ENCODE measurements around the gene SLC35F3. TPM values are rescaled to one million over a fixed set of nuclear protein-coding genes. Genes with fewer than 3 reads are reported as not detected.

Gene SLC35F3
- total and polyA plus RNA-seq, 2 experiments from 2014 or later, result 1.0 to 3.2 TPM

DNA sequence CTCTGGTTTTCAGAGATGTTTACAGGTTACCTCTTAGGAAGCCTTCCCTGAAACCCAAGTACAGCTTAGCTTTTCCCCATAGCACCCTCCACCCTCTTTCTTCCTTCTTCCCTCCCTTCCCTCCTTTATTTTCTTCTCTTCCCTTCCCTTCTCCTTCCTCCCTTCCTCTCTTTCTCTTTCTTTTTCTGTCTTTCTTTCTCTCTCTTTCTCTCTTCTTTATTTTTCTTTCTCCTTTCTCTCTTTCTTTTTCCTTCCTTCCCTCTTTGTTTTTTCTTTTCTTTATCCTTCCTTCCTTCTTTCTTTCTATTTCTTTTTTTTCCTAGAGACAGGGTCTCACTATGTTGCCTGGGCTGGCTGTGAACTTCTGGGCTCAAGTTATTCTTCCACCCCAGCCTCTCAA is 231.6 kb downstream of the SLC35F3 start (continued):
- TF ChIP-seq REST (IDR thresholded peaks at IDR 0.05; ENCODE audit: unreplicated experiment), result no peak
- no peak for TF ChIP-seq POLR2AphosphoS5 (IDR thresholded peaks at IDR 0.05; ENCODE audit: low read depth)
- TF ChIP-seq EZH2 (IDR thresholded peaks at IDR 0.05; ENCODE audit: low read depth, unreplicated experiment), result no peak
- TF ChIP-seq, protein P1, sequence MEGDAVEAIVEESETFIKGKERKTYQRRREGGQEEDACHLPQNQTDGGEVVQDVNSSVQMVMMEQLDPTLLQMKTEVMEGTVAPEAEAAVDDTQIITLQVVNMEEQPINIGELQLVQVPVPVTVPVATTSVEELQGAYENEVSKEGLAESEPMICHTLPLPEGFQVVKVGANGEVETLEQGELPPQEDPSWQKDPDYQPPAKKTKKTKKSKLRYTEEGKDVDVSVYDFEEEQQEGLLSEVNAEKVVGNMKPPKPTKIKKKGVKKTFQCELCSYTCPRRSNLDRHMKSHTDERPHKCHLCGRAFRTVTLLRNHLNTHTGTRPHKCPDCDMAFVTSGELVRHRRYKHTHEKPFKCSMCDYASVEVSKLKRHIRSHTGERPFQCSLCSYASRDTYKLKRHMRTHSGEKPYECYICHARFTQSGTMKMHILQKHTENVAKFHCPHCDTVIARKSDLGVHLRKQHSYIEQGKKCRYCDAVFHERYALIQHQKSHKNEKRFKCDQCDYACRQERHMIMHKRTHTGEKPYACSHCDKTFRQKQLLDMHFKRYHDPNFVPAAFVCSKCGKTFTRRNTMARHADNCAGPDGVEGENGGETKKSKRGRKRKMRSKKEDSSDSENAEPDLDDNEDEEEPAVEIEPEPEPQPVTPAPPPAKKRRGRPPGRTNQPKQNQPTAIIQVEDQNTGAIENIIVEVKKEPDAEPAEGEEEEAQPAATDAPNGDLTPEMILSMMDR (conservative IDR thresholded peaks at IDR 0.05; ENCODE audit: low read depth in 2 of 2), result no peak
- TF ChIP-seq, protein P2, sequence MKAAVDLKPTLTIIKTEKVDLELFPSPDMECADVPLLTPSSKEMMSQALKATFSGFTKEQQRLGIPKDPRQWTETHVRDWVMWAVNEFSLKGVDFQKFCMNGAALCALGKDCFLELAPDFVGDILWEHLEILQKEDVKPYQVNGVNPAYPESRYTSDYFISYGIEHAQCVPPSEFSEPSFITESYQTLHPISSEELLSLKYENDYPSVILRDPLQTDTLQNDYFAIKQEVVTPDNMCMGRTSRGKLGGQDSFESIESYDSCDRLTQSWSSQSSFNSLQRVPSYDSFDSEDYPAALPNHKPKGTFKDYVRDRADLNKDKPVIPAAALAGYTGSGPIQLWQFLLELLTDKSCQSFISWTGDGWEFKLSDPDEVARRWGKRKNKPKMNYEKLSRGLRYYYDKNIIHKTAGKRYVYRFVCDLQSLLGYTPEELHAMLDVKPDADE (IDR thresholded peaks at IDR 0.05), result no peak
- TF ChIP-seq ZNF114 (CRISPR knock-in tag; IDR thresholded peaks at IDR 0.05), result no peak
- TF ChIP-seq STAT1 (IDR thresholded peaks at IDR 0.05; ENCODE audit: unreplicated experiment), result no peak

DNA sequence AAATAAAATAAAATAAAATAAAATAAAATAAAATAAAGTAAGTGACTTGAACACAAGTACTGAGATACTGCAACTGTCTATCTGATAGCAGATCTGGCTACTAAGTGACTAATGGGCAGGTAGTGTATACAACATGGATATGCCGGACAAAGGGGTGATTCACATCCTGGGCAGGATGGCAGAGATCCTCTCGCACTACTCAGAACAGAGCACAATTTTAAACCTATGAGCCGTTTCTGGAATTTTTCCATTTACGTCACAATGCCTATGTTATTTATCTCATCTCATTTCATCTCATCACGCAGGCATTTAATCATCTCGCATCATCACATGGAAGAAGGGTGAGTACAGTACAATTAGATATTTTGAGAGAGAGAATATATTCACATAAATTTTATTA is 235.5 kb downstream of the SLC35F3 start:
- H4K20me1 ChIP-seq (replicated peaks; ENCODE audit: insufficient read depth), result no peaks in the 10 kb centered on the region; the same call in 1 of the 2 replicates
- ATAC-seq (no peak), DNase-seq (ENCODE audit: low spot score) (no peak)
- H3K4me1 ChIP-seq (ENCODE audit: insufficient read depth), result no peaks in the 10 kb centered on the region
- H2AFZ ChIP-seq, result no peak overlapping the region
- no peaks in the 10 kb centered on the region for H3K79me2 ChIP-seq (replicated peaks; ENCODE audit: insufficient read depth)
- no peaks in the 10 kb centered on the region for H3K36me3 Mint-ChIP-seq (ENCODE audit: low read depth)
- H3K4me1 Mint-ChIP-seq, result no peaks in the 10 kb centered on the region
- H3F3A ChIP-seq (replicated peaks; ENCODE audit: low read depth), result no peaks in the 10 kb centered on the region
- H3K4me2 ChIP-seq, result no peak overlapping the region
- TF ChIP-seq ZNF114 (CRISPR knock-in tag; IDR thresholded peaks at IDR 0.05), result no peak
- no peak for TF ChIP-seq EZH2 (IDR thresholded peaks at IDR 0.05; ENCODE audit: low read depth, unreplicated experiment)
- TF ChIP-seq NANOG (IDR thresholded peaks at IDR 0.05; ENCODE audit: borderline replicate concordance), result no peak
- TF ChIP-seq, protein P1 (conservative IDR thresholded peaks at IDR 0.05; ENCODE audit: low read depth in 2 of 2), result no peak
- no peak for TF ChIP-seq STAT1 (IDR thresholded peaks at IDR 0.05; ENCODE audit: unreplicated experiment)
- TF ChIP-seq, protein P2 (IDR thresholded peaks at IDR 0.05), result no peak
- no peak for TF ChIP-seq REST (IDR thresholded peaks at IDR 0.05; ENCODE audit: unreplicated experiment)
- no peak for TF ChIP-seq JUNB (IDR thresholded peaks at IDR 0.05; ENCODE audit: unreplicated experiment)
- TF ChIP-seq ZNF331 (CRISPR knock-in tag; IDR thresholded peaks at IDR 0.05; ENCODE audit: low read depth), result no peak
- no peak for TF ChIP-seq CREB1 (CRISPR knock-in tag; IDR thresholded peaks at IDR 0.05; ENCODE audit: low read depth)
- no peaks in the 10 kb centered on the region for H3K9me3 Mint-ChIP-seq
- no peak overlapping the region for H3K27ac ChIP-seq (ENCODE audit: low read depth)
- H3K27me3 ChIP-seq (ENCODE audit: insufficient read depth), result no peaks in the 10 kb centered on the region
- no peak overlapping the region for H3K4me3 ChIP-seq
- H3K27me3 Mint-ChIP-seq (ENCODE audit: insufficient read depth, low read depth, poor library complexity), result no peaks in the 10 kb centered on the region
- no peaks in the 10 kb centered on the region for H3K36me3 ChIP-seq (ENCODE audit: insufficient read depth)
- no peaks in the 10 kb centered on the region for H3K9me2 ChIP-seq (ENCODE audit: insufficient read depth)
- H3K27ac Mint-ChIP-seq, result no peak overlapping the region
- H3K4me3 Mint-ChIP-seq, result no peak overlapping the region
